ENCODE results near the gene UBXN10. TPM values are rescaled to one million over a fixed set of nuclear protein-coding genes. Genes with fewer than 3 reads are reported as not detected.

The UBXN10 gene
- total and polyA plus RNA-seq, 2 donors (not counting 3 experiments of a cell fraction or from before 2014, with no cell fraction given): not detected

- no peaks in the 10 kb centered on the region for H3K79me2 ChIP-seq (ENCODE audit: control insufficient read depth, insufficient read depth, low read length)
- POLR2A ChIA-PET: no interaction called here
- no peak overlapping the region for H2AFZ ChIP-seq (ENCODE audit: low read depth, low read length)
- intact Hi-C loops (cut with micrococcal nuclease): loop anchor here (1.0 kb wide), 5 partner anchors 30 to 298 kb away; no protein-coding TSS in a partner anchor
- peak; percentile 57 for FAIRE-seq
- TF ChIP-seq MYC (IDR thresholded peaks at IDR 0.05; ENCODE audit: low read depth, low read length): no peak
- TF ChIP-seq FOS (IDR thresholded peaks at IDR 0.05; ENCODE audit: borderline replicate concordance, insufficient read depth, low read length): no peak
- TF ChIP-seq, protein P1, sequence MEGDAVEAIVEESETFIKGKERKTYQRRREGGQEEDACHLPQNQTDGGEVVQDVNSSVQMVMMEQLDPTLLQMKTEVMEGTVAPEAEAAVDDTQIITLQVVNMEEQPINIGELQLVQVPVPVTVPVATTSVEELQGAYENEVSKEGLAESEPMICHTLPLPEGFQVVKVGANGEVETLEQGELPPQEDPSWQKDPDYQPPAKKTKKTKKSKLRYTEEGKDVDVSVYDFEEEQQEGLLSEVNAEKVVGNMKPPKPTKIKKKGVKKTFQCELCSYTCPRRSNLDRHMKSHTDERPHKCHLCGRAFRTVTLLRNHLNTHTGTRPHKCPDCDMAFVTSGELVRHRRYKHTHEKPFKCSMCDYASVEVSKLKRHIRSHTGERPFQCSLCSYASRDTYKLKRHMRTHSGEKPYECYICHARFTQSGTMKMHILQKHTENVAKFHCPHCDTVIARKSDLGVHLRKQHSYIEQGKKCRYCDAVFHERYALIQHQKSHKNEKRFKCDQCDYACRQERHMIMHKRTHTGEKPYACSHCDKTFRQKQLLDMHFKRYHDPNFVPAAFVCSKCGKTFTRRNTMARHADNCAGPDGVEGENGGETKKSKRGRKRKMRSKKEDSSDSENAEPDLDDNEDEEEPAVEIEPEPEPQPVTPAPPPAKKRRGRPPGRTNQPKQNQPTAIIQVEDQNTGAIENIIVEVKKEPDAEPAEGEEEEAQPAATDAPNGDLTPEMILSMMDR (IDR thresholded peaks at IDR 0.05; ENCODE audit: extremely low read depth in 1 of 2, insufficient read depth in 1 of 2, low read depth in 1 of 2, low read length in 2 of 2): peak; percentile 84 to 89
- no peak for TF ChIP-seq GATA2 (IDR thresholded peaks at IDR 0.05; ENCODE audit: insufficient read depth, insufficient read length, low read depth, low read length)
- TF ChIP-seq POLR2AphosphoS5 (IDR thresholded peaks at IDR 0.05; ENCODE audit: insufficient read depth, low read depth, low read length): no peak
- TF ChIP-seq JUN (IDR thresholded peaks at IDR 0.05; ENCODE audit: borderline replicate concordance, insufficient read depth, insufficient read length, low read depth): no peak
- TF ChIP-seq, protein P2, sequence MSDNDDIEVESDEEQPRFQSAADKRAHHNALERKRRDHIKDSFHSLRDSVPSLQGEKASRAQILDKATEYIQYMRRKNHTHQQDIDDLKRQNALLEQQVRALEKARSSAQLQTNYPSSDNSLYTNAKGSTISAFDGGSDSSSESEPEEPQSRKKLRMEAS (IDR thresholded peaks at IDR 0.05; ENCODE audit: insufficient read depth, insufficient read length): no peak
- no peak for TF ChIP-seq POLR2A (IDR thresholded peaks at IDR 0.05; ENCODE audit: low read depth, low read length)
- peak; percentile 57 for DNase-seq (ENCODE audit: low read depth, low spot score)
- H3K9me1 ChIP-seq (replicated peaks; ENCODE audit: control insufficient read depth, extremely low read depth, insufficient read depth, low read length): no peaks in the 10 kb centered on the region
- H3K27ac ChIP-seq (ENCODE audit: insufficient read depth, low read depth, low read length): no peak overlapping the region
- no peaks in the 10 kb centered on the region for H3K36me3 ChIP-seq (ENCODE audit: control insufficient read depth in 2 of 2, extremely low read depth in 1 of 2, insufficient read depth in 2 of 2, low read length in 2 of 2)
- H3K4me1 ChIP-seq (ENCODE audit: control insufficient read depth, extremely low read depth, insufficient read depth, low read length): no peaks in the 10 kb centered on the region
- dilution Hi-C loops (cut with MboI; ENCODE audit: extremely low pct_ligation_motif_present, low sequenced_read_pairs): no loop called here
- H4K20me1 ChIP-seq (replicated peaks; ENCODE audit: control insufficient read depth, extremely low read depth, insufficient read depth, low read length): no peaks in the 10 kb centered on the region
- CTCF ChIA-PET: interaction anchor here (0.6 to 5.3 kb wide), 28 partner anchors 8 to 491 kb away, joined by 3 to 85 read pairs (median 5); partner anchors contain the start of gene OTUD3
- H3K4me3 ChIP-seq (replicated peaks in 1 of 3; ENCODE audit: insufficient read depth in 1 of 3, low read depth in 1 of 3, low read length in 3 of 3): no peak overlapping the region
- no peak overlapping the region for H3K9ac ChIP-seq (replicated peaks; ENCODE audit: extremely low read depth, insufficient read depth, low read length)
- no TSS peak for BruUV-seq (replicated peaks)
- H3K27me3 ChIP-seq (ENCODE audit: control insufficient read depth in 2 of 2, insufficient read depth in 2 of 2, low read length in 2 of 2): peaks cover 7 to 13% of the 10 kb centered on the region in 2 experiments
- H3K4me2 ChIP-seq (ENCODE audit: insufficient read depth, low read length): no peak overlapping the region
- no peaks in the 10 kb centered on the region for H3K9me3 ChIP-seq (replicated peaks; ENCODE audit: control insufficient read depth, insufficient read depth, low read length)
These were observed 9.0 kb downstream of the UBXN10 start for GRCh38 chr1:20194757-20195461.

Measured in endothelial cell of umbilical vein (primary cell).